ENCODE measurements around the gene FAM229B. TPM values are rescaled to one million over a fixed set of nuclear protein-coding genes. Genes with fewer than 3 reads are reported as not detected.

The FAM229B gene
- total RNA-seq, 1 donor from 2014 or later, result 13.6 TPM

DNA sequence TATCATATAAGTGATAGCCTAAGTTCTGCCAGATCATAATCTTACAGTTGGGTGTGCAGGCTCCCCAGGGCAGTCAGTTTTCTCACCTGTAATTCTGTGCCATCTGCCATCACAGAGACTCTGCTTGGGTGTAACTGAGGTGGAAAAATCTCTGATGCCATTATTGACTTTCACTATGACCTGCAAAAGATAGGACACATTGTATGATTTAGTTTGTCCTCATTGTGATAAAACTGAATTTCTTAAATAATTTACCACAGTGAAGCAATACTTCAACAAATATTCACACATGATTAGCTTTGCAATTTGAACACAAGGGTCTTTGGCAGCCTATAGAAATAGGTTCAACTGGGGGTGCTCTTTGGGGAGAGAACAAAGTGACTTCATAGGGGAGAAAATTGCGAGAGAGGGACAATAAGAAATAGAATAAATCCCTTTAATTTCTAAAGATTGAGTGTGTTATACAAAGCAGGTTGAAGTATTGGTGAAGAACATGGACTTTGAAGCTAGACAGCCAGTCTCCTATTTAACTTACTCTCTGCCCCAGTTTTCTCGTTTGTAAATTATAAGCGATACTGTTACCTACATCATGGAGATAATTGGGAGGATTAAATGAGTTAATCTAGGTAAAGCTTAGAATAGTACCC, 27.3 kb downstream of the FAM229B start:
- TF ChIP-seq, protein P1, sequence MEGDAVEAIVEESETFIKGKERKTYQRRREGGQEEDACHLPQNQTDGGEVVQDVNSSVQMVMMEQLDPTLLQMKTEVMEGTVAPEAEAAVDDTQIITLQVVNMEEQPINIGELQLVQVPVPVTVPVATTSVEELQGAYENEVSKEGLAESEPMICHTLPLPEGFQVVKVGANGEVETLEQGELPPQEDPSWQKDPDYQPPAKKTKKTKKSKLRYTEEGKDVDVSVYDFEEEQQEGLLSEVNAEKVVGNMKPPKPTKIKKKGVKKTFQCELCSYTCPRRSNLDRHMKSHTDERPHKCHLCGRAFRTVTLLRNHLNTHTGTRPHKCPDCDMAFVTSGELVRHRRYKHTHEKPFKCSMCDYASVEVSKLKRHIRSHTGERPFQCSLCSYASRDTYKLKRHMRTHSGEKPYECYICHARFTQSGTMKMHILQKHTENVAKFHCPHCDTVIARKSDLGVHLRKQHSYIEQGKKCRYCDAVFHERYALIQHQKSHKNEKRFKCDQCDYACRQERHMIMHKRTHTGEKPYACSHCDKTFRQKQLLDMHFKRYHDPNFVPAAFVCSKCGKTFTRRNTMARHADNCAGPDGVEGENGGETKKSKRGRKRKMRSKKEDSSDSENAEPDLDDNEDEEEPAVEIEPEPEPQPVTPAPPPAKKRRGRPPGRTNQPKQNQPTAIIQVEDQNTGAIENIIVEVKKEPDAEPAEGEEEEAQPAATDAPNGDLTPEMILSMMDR (IDR thresholded peaks at IDR 0.05), result no peak
- H3K9me3 ChIP-seq, result no peaks in the 10 kb centered on the region
- ATAC-seq, result no peak
- intact Hi-C loops (cut with DNase I), result no loop called here
- H3K4me1 ChIP-seq, result no peaks in the 10 kb centered on the region
- DNase-seq, result no peak
- H3K36me3 ChIP-seq, result peaks cover 75% of the 10 kb centered on the region
- no peaks in the 10 kb centered on the region for H3K27me3 ChIP-seq (ENCODE audit: low read depth)
- H3K27ac ChIP-seq, result no peak overlapping the region
- H3K4me3 ChIP-seq, result no peak overlapping the region

- Histone ChIP-seq H3K4me1 (no peaks in the 10 kb centered on the region), H3K27me3 (ENCODE audit: low read depth) (no peaks in the 10 kb centered on the region), H3K9me3 (no peaks in the 10 kb centered on the region), H3K27ac (no peak overlapping the region), H3K4me3 (no peak overlapping the region), H3K36me3 (peaks cover 81% of the 10 kb centered on the region)
- intact Hi-C loops (cut with DNase I), result no loop called here
- ATAC-seq, result no peak
- DNase-seq, result no peak
- TF ChIP-seq, protein P1 (IDR thresholded peaks at IDR 0.05), result no peak
These were observed 28.8 kb downstream of the FAM229B start for GRCh38 chr6:112116221-112116620.

DNA sequence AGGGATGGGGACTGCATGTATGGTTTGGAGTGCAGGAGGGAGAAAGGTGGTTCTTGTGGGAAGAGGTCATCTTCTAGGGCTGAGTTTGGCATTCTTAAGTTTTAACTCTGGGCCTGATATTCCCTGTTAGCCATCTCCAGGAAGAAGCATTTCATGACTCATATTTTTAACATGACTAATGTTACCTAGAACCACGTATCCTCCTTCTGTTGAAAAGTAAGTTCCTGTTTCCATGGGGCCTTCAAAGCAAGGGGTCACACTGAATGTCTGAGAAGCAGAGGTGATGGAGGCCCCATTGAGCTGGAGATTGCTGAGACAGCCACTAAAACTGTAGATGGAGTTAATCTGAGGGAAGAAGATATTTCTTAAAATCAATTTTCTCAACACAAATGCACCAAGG, 30.2 kb downstream of the FAM229B start:
- Histone ChIP-seq H3K36me3 (peaks cover 77% of the 10 kb centered on the region), H3K27me3 (ENCODE audit: low read depth) (no peaks in the 10 kb centered on the region), H3K9me3 (no peaks in the 10 kb centered on the region), H3K4me1 (no peaks in the 10 kb centered on the region), H3K27ac (no peak overlapping the region), H3K4me3 (no peak overlapping the region)
- no peak for DNase-seq
- intact Hi-C loops (cut with DNase I), result no loop called here
- no peak for ATAC-seq
- TF ChIP-seq, protein P1 (IDR thresholded peaks at IDR 0.05), result no peak

GRCh38 chr6:112118034-112118433, 30.6 kb downstream of the FAM229B start:
- H3K4me3 ChIP-seq, result no peak overlapping the region
- intact Hi-C loops (cut with DNase I), result no loop called here
- DNase-seq, result no peak
- H3K4me1 ChIP-seq, result no peaks in the 10 kb centered on the region
- H3K27me3 ChIP-seq (ENCODE audit: low read depth), result no peaks in the 10 kb centered on the region
- TF ChIP-seq, protein P1 (IDR thresholded peaks at IDR 0.05), result no peak
- ATAC-seq, result no peak
- H3K27ac ChIP-seq, result no peak overlapping the region
- H3K36me3 ChIP-seq, result peaks cover 77% of the 10 kb centered on the region
- no peaks in the 10 kb centered on the region for H3K9me3 ChIP-seq

DNA sequence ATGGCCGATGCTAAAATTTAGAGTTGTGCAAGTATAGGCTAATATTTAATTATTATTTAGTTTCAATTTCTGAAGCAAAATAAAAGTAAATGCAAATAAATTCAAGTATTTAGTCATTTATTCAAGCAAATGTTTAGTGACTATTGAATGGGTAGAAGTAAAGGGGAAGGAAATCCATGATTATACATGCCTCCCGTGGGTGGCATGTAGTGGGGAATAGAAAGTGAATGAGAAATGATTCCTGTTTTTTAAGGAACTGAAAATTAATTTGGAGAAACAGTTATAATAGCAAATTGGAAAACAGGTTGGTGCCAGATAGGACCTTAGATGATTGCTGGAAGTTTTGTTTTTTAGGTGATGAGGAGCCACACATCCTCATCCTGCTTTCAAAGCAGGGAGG, 35.4 kb downstream of the FAM229B start:
- Histone ChIP-seq H3K27me3 (ENCODE audit: low read depth) (no peaks in the 10 kb centered on the region), H3K4me1 (no peaks in the 10 kb centered on the region), H3K9me3 (no peaks in the 10 kb centered on the region), H3K27ac (no peak overlapping the region), H3K36me3 (peaks cover 59% of the 10 kb centered on the region), H3K4me3 (no peak overlapping the region)
- ATAC-seq (no peak), DNase-seq (no peak)
- intact Hi-C loops (cut with DNase I), result no loop called here
- TF ChIP-seq, protein P1 (IDR thresholded peaks at IDR 0.05), result no peak
